Stimulated activated CD8-positive, alpha-beta memory T cell treated with anti-CD3 and anti-CD28 coated beads, Interleukin-4, amount 100 ng/mL, for 48 hours (primary cell): ENCODE measurements around the gene NIPBL.
"Not testable (repeated sequence)": the region's sequence is repeated elsewhere in the genome, so short reads cannot be mapped to it uniquely, and the experiment has no call there.

Experiments
- DNase-seq: peaks from one replicate; pipeline ENCODE4 v3.0.0-alpha.2; 2020

Gene NIPBL

DNA sequence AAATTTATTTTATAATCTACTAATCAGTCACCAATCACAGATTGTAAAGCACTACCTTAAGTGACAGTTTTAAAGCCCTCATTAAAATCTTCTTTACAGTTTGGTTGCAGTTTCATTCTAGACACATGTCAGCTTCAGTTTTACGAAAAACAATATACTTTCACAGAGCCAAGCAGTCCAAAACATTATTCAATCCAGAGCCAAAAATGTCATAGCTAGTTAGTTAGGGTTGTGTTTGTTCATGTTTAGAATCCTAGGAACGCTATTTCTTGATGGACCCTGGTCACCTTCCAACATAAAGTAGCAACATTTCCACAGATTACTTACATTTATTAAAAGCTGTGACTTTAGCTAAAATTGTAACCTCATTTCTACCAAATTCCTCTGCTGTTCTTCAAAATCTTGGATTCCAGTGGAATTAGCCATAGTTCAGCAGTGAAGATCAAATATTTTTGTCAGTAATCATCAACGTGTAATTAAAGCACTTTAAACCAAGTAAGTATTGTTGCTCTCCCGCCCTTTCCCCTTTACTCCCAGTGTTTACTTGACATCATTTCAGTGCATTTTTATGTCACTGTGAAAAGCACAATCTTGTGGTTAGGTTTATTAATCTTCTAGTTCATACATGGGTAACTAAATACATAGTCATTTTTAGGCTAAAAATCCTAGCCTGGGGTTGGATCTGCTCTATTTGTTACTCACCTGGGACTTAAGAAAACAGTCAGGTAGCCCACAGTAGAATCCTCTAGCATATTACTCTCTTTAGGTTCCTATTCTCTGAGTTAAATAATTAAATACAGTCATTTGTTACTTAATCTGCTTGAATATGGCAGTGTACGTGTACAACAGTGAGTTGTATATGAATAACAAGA lies 74.3 kb downstream of the NIPBL start:
- DNase-seq = no peak

DNA sequence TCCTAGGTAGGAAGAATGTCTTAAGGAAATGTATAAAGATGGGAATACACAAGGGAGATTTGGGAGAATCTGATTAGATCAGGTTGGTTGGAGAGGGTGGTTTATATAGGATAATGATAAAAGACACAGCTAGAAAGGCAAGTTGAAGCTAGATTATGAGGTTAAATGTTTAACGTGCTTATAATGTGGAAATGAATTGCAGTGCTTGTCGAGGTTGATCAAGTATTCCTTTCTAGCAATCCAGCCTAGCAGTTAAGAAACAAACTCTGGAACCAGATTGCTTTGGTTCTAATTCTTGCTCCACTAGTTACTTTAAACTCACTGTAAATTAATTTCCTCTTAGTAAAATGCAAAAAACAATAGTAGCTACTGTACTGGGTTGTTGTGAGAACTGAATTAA lies 76.5 kb downstream of the NIPBL start:
- DNase-seq = no peak

DNA sequence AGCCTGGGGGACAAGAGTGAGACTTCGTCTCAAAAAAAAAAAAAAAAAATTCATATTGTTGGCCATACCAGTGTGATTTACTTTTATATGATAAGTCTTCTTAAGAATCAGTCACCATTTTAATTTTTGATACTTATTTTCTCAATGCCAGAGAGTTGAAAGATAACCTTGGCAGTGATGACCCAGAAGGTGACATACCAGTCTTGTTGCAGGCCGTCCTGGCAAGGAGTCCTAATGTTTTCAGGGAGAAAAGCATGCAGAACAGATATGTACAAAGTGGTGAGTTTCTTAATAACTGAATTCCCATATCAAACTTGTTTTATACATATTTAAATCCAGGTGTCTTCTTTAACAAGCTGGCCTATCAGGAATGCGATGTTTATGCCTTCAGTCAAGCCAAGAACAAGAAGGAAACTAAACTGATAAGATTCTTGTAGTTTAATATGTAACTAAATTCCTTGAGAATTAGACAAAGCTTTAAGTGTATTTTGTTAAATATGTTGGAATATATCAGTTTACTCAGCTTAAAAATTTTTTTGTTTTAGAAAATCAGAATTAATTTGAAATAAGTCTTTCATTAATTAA lies 81.5 kb downstream of the NIPBL start:
- DNase-seq = no peak

DNA sequence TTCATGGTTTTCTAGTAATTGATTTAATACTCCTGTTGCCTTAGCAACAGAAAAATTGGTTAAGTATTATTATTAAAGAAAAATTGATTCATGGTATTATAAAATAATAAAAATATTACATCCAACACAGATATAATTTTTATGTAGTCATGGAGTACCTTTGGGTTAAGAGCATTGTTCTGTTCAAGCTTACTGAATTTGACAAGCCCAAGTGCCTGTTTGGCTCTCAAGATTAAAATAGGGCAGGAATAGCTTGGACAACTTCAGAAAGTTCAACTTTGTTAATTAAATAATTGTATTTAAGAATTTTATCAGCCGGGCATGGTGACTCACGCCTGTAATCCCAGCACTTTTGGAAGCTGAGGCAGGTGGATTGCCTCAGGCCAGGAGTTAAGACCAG lies 82.0 kb downstream of the NIPBL start:
- DNase-seq = no peak

- DNase-seq = no peak
Observed at GRCh38 chr5:36965179-36965578, 88.6 kb downstream of the NIPBL start.

DNA sequence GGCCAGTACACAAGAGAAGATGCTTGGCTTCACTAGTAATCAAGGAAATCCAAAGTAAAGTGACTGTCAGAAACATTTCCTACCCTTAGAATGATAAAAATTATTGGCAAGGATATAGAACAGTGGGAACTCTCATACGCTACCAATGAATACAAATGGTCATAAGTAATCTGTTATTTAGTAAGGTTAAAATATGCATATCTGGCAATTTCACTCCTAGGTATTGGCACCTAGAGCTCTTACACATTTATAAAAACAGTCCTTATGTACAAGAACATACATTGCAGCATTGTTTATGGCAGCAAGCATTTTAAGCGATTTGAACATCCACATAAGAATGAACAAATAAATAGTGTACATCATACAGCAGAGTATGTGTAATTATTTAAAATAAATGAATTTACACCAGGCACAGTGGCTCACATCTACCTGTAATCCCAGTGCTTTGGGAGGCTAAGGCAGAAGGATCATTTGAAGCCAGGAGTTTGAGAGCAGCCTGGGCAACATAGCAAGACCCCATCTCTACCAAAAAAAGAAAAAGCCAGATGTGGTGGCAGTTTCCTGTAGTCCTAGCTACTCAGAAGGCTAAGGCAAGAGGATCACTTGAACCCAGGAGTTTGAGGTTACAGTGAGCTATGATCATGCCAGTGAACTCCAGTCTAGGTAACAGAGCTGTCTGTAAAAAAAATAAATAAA lies 93.3 kb downstream of the NIPBL start:
- DNase-seq = no peak

DNA sequence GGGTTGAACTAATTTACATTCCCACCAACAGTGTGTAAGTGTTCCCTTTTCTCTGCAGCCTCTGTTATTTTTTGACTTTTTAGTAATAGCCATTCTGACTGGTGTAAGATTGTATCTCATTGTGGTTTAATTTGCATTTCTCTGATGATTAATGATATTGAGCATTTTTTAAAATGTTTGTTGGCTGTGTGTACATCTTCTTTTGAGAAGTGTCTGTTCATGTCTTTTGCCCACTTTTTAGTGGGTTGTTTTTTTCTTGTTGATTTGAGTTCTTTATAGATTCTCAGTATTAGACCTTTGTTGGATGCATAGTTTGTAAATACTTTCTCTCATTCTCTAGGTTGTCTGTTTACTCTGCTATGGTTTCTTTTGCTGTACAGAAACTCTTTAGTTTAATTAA lies 101.6 kb downstream of the NIPBL start:
- DNase-seq = no peak

DNA sequence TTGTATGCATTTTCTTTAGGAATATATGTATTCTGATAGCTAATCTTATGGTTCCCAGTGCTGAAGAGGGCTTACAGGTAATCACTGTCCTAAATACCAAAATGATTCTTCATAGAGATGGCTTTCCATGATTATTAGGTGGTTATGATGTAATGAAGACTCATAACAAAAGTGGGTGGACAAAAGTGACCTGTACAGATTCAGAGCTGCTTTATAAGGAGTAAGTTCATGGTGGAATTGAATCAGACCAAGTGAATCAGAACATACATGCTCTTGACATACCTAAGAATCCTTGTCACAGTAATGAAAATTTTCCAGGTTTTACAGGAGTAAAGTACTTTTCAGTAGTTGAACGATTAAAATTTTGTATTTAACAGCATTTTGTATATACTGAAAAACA lies 105.6 kb downstream of the NIPBL start:
- no peak for DNase-seq

DNA sequence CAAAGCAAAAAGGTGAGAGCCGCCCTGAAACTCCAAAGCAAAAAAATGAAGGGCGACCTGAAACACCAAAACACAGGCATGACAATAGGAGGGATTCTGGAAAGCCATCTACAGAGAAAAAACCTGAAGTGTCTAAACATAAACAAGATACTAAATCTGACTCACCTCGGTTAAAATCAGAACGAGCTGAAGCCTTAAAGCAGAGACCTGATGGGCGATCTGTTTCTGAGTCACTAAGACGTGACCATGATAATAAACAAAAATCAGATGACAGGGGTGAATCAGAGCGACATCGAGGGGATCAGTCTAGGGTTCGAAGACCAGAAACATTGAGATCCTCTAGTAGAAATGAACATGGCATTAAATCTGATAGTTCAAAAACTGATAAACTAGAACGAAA lies 108.8 kb downstream of the NIPBL start:
- no peak for DNase-seq

- DNase-seq = no peak
Observed at GRCh38 chr5:36988396-36988795, 111.8 kb downstream of the NIPBL start.

DNA sequence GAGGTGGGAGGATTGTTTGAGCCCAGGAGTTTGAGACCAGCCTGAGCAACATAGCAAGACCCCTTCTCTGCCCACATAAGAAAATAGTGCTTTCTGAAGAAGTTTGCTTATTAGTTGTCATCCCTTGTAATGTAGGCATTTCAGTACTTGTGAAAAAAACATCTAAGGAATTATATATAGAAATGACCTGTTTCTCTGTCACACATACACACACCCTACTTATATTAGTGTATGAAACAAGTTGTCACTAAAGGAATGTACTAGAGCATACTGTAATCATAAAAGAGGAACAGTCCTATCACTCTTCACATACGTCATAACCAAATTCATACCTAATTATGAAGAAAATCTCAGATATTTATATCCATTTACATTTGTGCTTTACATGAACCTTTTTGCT lies 122.0 kb downstream of the NIPBL start:
- DNase-seq = no peak

DNA sequence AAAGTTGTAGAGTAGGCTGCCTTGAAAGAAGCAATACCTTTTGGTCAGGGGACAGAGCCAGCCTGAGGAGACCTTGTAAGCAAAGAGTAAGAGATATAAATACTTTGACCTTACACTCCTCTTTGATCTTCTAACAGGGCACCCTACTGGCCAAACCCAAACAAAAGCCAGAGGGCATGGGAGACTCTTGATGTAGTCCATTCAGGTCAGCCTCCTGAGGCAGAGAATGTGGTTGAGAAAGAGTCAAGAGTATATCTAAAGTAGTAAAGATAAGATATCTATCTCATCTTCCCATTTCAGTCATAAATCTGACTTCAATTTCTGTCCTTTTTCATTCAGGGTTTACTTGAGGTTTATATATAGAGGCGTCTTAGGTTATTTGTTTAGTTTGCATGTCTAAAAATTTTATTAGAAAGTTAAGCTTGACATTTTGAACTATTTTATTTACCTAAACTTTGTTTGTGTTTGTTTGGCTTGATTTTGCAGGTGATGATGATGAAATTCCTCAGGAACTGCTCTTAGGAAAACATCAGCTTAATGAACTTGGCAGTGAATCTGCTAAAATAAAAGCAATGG lies 125.7 kb downstream of the NIPBL start:
- DNase-seq = no peak

DNA sequence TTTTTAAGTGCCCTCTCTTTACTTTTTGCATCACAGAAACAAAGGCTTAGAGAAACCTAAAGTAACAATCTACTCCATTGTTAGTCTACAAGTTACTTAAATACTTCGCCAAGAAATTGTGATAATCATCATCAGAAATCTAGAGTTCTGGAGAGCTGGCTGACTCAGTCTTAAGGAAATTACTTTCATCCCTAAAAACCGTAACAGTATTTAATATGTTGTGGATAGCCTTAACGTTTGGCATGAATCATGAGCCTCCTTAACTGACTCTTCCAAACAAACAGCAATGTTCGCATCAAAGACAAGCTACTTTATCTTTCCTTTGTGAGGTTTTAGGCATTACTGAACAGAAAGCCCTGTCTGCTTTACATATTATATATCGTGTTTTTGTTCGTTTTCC lies 128.7 kb downstream of the NIPBL start:
- DNase-seq = no peak

- no peak for DNase-seq
Observed at GRCh38 chr5:37005946-37006540, 129.5 kb downstream of the NIPBL start.

DNA sequence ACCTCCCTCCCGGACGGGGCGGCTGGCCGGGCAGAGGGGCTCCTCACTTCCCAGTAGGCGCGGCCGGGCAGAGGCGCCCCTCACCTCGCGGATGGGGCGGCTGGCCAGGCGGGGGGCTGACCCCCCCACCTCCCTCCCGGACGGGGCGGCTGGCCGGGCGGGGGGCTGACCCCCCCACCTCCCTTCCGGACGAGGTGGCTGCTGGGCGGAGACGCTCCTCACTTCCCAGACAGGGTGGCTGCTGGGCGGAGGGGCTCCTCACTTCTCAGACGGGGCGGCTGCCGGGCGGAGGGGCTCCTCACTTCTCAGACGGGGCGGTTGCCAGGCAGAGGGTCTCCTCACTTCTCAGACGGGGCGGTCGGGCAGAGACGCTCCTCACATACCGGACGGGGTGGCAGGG lies 136.6 kb downstream of the NIPBL start:
- DNase-seq = not testable (repeated sequence)

DNA sequence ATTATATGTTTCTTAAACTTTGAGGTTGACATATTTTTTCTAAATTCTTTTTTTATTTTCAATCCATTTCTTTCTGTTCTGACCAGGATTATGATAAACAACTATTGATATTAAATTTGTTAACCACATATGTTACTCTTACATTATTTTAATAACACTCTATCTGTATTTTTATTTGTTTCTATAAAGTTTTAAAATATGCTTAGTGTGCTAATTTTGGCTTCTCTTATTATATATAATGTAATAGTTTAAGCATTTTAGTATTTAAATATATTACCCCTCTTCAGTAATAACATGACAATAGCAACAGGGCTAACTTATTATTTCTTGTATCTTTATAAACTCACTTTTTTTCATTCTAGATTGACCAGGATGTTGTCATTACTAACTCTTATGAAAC lies 137.8 kb downstream of the NIPBL start:
- DNase-seq = no peak

GRCh38 chr5:37015795-37016666 lies 139.5 kb downstream of the NIPBL start:
- no peak for DNase-seq

DNA sequence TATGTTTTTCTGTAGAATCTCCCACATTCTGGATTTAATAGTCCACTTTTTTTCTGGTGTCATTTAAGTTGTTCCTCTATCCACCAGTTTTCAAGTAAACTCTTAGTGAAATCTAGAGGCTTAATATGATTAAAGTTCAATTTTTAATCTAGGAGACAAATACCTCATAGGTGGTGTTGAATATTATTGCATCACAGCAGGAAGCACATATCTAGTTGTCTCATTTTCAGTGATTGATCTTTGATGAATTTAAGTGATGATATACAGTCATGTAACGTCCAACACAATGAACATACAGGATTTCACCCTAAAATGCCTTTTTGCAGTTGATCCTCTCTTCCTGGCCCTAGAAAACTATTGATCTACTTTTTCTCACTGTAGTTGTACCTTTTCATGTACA lies 152.3 kb downstream of the NIPBL start:
- no peak for DNase-seq

DNA sequence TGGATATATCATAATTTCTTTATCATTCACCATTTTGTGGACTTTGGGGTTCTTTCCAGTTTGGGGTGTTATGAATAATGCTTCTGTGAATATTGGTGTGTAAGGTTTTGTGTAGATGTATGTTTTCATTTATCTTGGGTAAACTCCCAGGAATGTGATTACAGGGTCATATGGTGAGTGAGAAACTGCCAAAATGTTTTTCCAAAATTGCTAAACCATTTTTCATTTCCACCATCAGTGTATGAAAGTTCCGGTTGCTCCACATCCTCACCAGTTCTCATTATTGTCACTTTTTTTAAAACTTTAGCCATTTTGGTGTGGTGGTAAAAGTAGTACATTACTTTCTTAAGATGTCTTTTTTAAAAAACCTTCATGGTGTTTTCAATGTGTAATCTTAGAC lies 152.9 kb downstream of the NIPBL start:
- DNase-seq = no peak

DNA sequence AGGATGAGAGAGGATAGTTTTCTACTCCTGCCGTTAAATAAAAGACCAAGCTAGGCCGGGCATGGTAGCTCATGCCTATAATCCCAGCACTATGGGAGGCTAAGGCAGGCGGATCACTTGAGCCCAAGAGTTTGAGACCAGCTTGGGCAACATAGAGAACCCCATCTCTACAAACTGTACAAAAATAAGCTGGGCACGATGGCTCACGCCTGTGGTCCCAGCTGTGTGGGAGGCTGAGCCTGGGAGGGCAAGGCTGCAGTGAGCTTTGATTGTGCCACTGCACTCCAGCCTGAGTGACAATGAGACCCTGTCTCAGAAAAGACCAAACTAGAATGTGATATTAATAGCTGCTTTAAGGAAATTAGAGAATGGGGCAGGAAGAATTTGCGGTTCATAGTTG lies 158.4 kb downstream of the NIPBL start:
- no peak for DNase-seq

- no peak for DNase-seq
Observed at GRCh38 chr5:37037840-37038239, 161.3 kb downstream of the NIPBL start.

- no peak for DNase-seq
Observed at GRCh38 chr5:37039824-37040223, 163.3 kb downstream of the NIPBL start.
